CD4-positive, CD25-positive, alpha-beta regulatory T cell (primary cell): ENCODE measurements around the gene ADRB1. TPM values are rescaled to one million over a fixed set of nuclear protein-coding genes. Genes with fewer than 3 reads are reported as not detected.
A peak's percentile ranks its signal among the peaks of the same experiment; 100 is the strongest.

Experiments
- ATAC-seq, 2 donors: fragments of 150-1000 bp; cut with Tn5 transposase; one replicate each; pipeline ENCODE4 v1.10.0; 2021; ENCODE audit warnings: low read depth in 2 of 2, moderate number of reproducible peaks in 2 of 2, moderate library complexity in 1 of 2
- DNase-seq, 3 donors: peaks; one replicate each; pipeline versions ENCODE4 v3.0.0 to v3.0.0-alpha.2; 2012 to 2022; ENCODE audit warnings: mixed read lengths in 1 of 3
- H3K27ac ChIP-seq: one replicate; pipeline ENCODE4 v1.7.0; 2013; ENCODE audit warnings: mild to moderate bottlenecking, low read length; ENCODE audit not compliant: insufficient read depth, poor library complexity, severe bottlenecking
- H3K27me3 ChIP-seq: one replicate; pipeline ENCODE4 v1.7.0; 2013; ENCODE audit warnings: low read length; ENCODE audit not compliant: control insufficient read depth, insufficient read depth
- H3K36me3 ChIP-seq: one replicate; pipeline ENCODE4 v1.7.0; 2013; ENCODE audit warnings: mild to moderate bottlenecking, low read length, moderate library complexity; ENCODE audit not compliant: control insufficient read depth, insufficient read depth
- H3K4me1 ChIP-seq: 2 replicates; pipeline ENCODE4 v1.7.0; 2013; ENCODE audit warnings: mild to moderate bottlenecking, low read length; ENCODE audit not compliant: insufficient read depth, control insufficient read depth, poor library complexity, severe bottlenecking
- H3K4me3 ChIP-seq: one replicate; pipeline ENCODE4 v1.7.0; 2013; ENCODE audit warnings: low read depth, mild to moderate bottlenecking, low read length, moderate library complexity
- H3K9me3 ChIP-seq, 2 experiments: 1 replicate in 1 of 2; 2 replicates in 1 of 2; pipeline ENCODE4 v1.7.0; 2013; ENCODE audit warnings: low read length in 2 of 2, mild to moderate bottlenecking in 1 of 2, moderate library complexity in 1 of 2; ENCODE audit not compliant: control insufficient read depth in 2 of 2
- H3K27ac Mint-ChIP-seq, 3 donors: one replicate each; pipeline ENCODE4 v1.8.0; 2020 to 2022; ENCODE audit warnings: mild to moderate bottlenecking in 3 of 3, mixed read lengths in 3 of 3, moderate library complexity in 2 of 3
- H3K27me3 Mint-ChIP-seq: one replicate; pipeline ENCODE4 v1.8.0; 2022; ENCODE audit warnings: mild to moderate bottlenecking, mixed read lengths
- H3K36me3 Mint-ChIP-seq: one replicate; pipeline ENCODE4 v1.8.0; 2020; ENCODE audit warnings: mixed read lengths
- H3K4me1 Mint-ChIP-seq, 4 donors: one replicate each; pipeline ENCODE4 v1.8.0; 2020 to 2022; ENCODE audit warnings: mixed read lengths in 4 of 4, mild to moderate bottlenecking in 1 of 4
- H3K4me3 Mint-ChIP-seq, 4 donors: one replicate each; pipeline ENCODE4 v1.8.0; 2020 to 2022; ENCODE audit warnings: mild to moderate bottlenecking in 4 of 4, mixed read lengths in 4 of 4, moderate library complexity in 3 of 4
- H3K9me3 Mint-ChIP-seq, 7 donors: one replicate each; pipeline ENCODE4 v1.8.0; 2020 to 2022; ENCODE audit warnings: mixed read lengths in 7 of 7, mild to moderate bottlenecking in 3 of 7, moderate library complexity in 2 of 7
- polyA plus RNA-seq, 4 donors: library from polyadenylated mRNA; unstranded; fragments of 300-500 nt; fragmentation: Illumina TruSeq; gene quantifications; one replicate each; pipeline ENCODE4 v1.2.3, GENCODE V29; 2021
- total RNA-seq: library from RNA; stranded (reverse); gene quantifications from one replicate; pipeline ENCODE4 v1.2.3, GENCODE V29; 2022

The ADRB1 gene
- total and polyA plus RNA-seq, 5 donors from 2014 or later = 0.17 TPM; not detected in 4

DNA sequence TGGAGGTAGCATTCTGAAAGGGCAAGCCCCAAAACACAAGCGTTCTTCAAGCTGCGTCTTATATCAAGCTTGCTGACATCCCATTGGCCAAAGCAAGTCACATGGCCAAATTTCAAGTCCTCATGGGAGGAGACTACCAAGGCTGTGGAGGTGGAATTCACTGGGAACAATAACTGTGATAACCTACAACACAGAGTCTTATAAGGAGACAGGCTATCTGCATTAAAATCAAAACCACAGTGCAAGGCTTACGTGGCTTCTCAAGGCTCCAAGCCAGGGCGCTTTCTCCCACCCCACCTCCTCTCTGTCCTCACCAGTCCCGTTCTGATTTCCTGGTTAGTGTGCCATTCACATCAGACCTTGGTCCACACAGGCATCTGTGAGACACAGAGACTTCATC, 39.4 kb downstream of the ADRB1 start:
- no peaks in the 10 kb centered on the region for H3K27me3 ChIP-seq
- H3K27ac ChIP-seq = no peak overlapping the region
- no peaks in the 10 kb centered on the region for H3K4me1 Mint-ChIP-seq
- no peak overlapping the region for H3K4me3 ChIP-seq
- no peak overlapping the region for H3K27ac Mint-ChIP-seq
- H3K27me3 Mint-ChIP-seq = peaks cover 30% of the 10 kb centered on the region
- H3K4me3 Mint-ChIP-seq = no peak overlapping the region
- H3K4me1 ChIP-seq = no peaks in the 10 kb centered on the region
- DNase-seq (peak in 1 of 3 donors; percentile 21), ATAC-seq (no peak)
- H3K36me3 Mint-ChIP-seq = no peaks in the 10 kb centered on the region
- peaks cover 0 to 2% (median 0%) of the 10 kb centered on the region in 7 donors for H3K9me3 Mint-ChIP-seq
- no peaks in the 10 kb centered on the region for H3K9me3 ChIP-seq
- no peaks in the 10 kb centered on the region for H3K36me3 ChIP-seq

DNA sequence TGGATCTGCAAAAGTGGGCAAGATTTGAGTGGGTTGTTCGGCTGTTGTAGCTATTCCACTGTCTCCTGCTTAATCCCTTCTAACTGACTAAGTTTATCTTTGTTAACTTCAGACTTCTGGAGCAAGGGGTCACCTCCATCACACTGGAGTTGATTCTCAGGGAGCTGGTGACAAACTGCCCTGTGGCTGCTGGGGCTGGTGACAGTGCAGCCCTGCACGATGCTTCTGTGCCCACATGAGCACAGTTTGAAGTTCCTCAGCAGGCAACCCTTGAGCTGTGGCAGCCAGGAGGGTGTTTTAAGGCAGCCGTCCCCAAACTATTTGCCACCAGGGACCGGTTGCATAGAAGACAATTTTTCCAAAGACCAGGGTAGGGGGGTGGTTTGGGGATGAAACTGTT, 40.5 kb downstream of the ADRB1 start:
- H3K4me3 Mint-ChIP-seq = no peak overlapping the region
- no peak overlapping the region for H3K27ac ChIP-seq
- H3K9me3 Mint-ChIP-seq = peaks cover 0 to 2% (median 0%) of the 10 kb centered on the region in 7 donors
- DNase-seq (peak in 1 of 3 donors; percentile 39), ATAC-seq (peak in 1 of 2 donors; percentile 18)
- H3K36me3 ChIP-seq = no peaks in the 10 kb centered on the region
- no peaks in the 10 kb centered on the region for H3K36me3 Mint-ChIP-seq
- no peaks in the 10 kb centered on the region for H3K27me3 ChIP-seq
- H3K9me3 ChIP-seq = no peaks in the 10 kb centered on the region
- H3K4me1 Mint-ChIP-seq = no peaks in the 10 kb centered on the region
- peaks cover 33% of the 10 kb centered on the region for H3K27me3 Mint-ChIP-seq
- no peak overlapping the region for H3K27ac Mint-ChIP-seq
- H3K4me3 ChIP-seq = no peak overlapping the region
- no peaks in the 10 kb centered on the region for H3K4me1 ChIP-seq

DNA sequence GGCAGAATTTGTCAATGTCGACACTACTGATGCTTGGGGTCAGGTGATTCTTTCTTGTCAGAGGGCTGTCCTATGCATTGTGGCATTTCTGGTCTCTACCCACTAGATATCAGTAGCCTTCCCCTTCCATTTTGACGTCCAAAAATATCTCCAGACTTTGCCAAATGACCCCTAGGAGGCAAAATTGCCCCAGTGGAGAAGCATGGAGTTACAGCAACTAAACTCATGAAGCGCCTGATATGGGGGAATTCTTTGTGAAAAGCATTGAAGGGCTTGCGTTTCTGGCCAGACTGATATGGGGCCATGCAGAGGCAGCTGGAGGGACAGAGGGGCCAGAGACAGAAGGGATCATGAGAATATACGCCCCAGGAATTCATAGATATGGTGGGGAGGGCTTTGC, 43.6 kb downstream of the ADRB1 start:
- Mint-ChIP-seq H3K9me3 (peaks cover 0 to 2% (median 0%) of the 10 kb centered on the region in 7 donors), H3K27ac (no peak overlapping the region), H3K36me3 (no peaks in the 10 kb centered on the region), H3K27me3 (peaks cover 15% of the 10 kb centered on the region), H3K4me1 (no peaks in the 10 kb centered on the region), H3K4me3 (no peak overlapping the region)
- H3K27me3 ChIP-seq = no peaks in the 10 kb centered on the region
- no peaks in the 10 kb centered on the region for H3K4me1 ChIP-seq
- ATAC-seq (no peak), DNase-seq (no peak)
- no peaks in the 10 kb centered on the region for H3K9me3 ChIP-seq
- no peak overlapping the region for H3K27ac ChIP-seq
- H3K36me3 ChIP-seq = no peaks in the 10 kb centered on the region
- H3K4me3 ChIP-seq = no peak overlapping the region

DNA sequence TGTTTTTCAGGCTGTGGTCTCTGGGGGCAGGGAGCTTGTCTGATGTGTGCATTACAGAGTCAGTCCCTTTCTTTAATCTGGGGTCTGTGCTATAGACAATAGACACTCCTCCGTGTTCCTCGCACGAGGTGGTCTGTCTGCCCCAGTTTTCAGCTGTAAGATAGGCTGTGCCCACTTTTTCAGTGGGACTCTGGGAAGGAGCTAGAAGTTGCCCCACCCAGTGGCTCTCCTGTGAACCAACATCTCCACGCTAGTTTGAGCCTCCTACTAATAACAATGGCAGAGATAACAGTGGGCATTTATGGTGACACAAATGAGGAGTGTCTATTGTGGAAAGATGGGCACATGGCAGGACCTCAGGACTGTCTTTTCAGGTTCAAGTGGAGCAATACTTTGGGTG, 44.0 kb downstream of the ADRB1 start:
- Histone ChIP-seq H3K9me3 (no peaks in the 10 kb centered on the region), H3K27ac (no peak overlapping the region), H3K4me1 (no peaks in the 10 kb centered on the region), H3K27me3 (no peaks in the 10 kb centered on the region), H3K36me3 (no peaks in the 10 kb centered on the region), H3K4me3 (no peak overlapping the region)
- no peak for DNase-seq
- ATAC-seq = no peak
- Mint-ChIP-seq H3K36me3 (no peaks in the 10 kb centered on the region), H3K27ac (no peak overlapping the region), H3K4me3 (no peak overlapping the region), H3K27me3 (peaks cover 15% of the 10 kb centered on the region), H3K4me1 (no peaks in the 10 kb centered on the region), H3K9me3 (peaks cover 0 to 2% (median 0%) of the 10 kb centered on the region in 7 donors)

DNA sequence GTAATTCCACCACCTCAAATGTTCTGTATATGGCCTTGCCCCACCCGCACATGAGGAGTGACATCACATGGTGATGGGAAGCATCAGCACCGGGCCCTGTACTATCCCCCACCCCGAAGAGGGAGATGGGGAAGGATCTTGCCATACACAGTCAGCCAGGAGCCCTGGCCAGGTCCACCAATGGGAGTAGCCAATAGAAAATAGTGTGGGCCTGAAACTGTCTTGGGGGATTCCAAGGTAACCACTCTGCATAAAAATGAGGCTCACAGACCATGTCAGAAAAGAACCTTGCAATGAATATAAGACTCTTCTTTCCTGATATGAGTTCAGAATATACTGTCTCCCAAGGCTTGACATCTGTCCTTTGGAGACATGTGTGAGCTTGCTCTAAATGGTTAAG, 51.1 kb downstream of the ADRB1 start:
- Mint-ChIP-seq H3K36me3 (no peaks in the 10 kb centered on the region), H3K27ac (no peak overlapping the region), H3K27me3 (peaks cover 14% of the 10 kb centered on the region), H3K4me1 (peaks cover 0 to 30% (median 15%) of the 10 kb centered on the region in 4 donors), H3K4me3 (no peak overlapping the region), H3K9me3 (peaks cover 0 to 2% (median 0%) of the 10 kb centered on the region in 7 donors)
- no peak overlapping the region for H3K4me3 ChIP-seq
- ATAC-seq (no peak), DNase-seq (no peak)
- peaks cover 5% of the 10 kb centered on the region for H3K27me3 ChIP-seq
- H3K9me3 ChIP-seq = no peaks in the 10 kb centered on the region
- no peaks in the 10 kb centered on the region for H3K36me3 ChIP-seq
- no peak overlapping the region for H3K27ac ChIP-seq
- H3K4me1 ChIP-seq = peaks cover 10% of the 10 kb centered on the region

DNA sequence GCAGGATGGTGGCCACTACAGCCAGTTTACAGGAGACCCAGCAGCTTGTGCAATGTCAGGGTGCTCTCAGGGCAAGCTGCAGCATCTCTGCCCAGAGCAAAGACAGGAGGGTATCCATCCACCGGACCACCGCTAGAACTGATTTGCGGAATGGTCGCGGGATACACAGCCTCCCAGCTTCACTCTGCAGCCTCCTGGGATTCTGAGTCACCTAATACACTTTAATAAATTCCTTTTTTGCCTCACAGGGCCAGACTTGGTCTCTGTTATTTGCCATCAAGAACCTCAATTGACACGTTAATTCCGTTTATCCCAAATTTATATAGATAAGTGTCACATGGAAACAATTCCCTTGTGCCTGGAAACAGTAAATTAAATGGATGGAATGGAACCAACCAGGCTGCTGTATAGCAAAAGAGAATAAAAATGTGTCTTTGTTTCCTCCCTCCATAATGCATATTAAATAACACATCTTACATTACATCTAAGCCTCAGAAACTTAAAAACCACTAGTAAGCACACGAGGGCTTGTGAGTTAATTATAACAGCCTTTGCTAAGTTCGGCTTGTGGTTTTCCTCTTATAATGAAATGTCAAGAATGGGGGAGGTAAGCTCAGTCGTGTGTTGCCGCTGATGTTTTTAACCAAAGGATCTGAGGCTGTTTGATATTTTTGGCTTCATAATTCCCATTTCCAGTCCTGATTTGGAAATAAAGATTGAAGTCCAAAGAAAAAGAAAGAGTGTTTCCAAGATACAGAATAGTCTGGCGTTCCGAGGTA, 52.1 kb downstream of the ADRB1 start:
- peaks cover 23% of the 10 kb centered on the region for H3K27me3 Mint-ChIP-seq
- Histone ChIP-seq H3K4me1 (peaks cover 12% of the 10 kb centered on the region), H3K4me3 (peak overlapping the region; percentile 32), H3K36me3 (no peaks in the 10 kb centered on the region), H3K27ac (no peak overlapping the region), H3K27me3 (peaks cover 8% of the 10 kb centered on the region), H3K9me3 (no peaks in the 10 kb centered on the region)
- peak overlapping the region in 1 of 4 donors; percentile 15 for H3K4me3 Mint-ChIP-seq
- H3K36me3 Mint-ChIP-seq = no peaks in the 10 kb centered on the region
- H3K9me3 Mint-ChIP-seq = peaks cover 0 to 2% (median 0%) of the 10 kb centered on the region in 7 donors
- no peak overlapping the region for H3K27ac Mint-ChIP-seq
- ATAC-seq = peak; percentile 38 to 57
- H3K4me1 Mint-ChIP-seq = peaks cover 8 to 39% (median 23%) of the 10 kb centered on the region in 4 donors
- DNase-seq = peak in 1 of 3 donors; percentile 39

Other genes starting within 250 kb of the ADRB1 start
- gene DCLRE1A, start 189.8 kb upstream of the ADRB1 start, total RNA-seq = 4.4 TPM
- 1 to 10 TPM; 4.7 to 9.1 (median 6.6) TPM for gene DCLRE1A, start 189.8 kb upstream of the ADRB1 start, polyA plus RNA-seq
- 13.0 TPM for gene NHLRC2, start 189.2 kb upstream of the ADRB1 start, total RNA-seq
- gene NHLRC2, start 189.2 kb upstream of the ADRB1 start, polyA plus RNA-seq = 1 to 10 TPM; 3.9 to 8.0 (median 6.8) TPM
- 60.1 TPM for gene CCDC186, start 130.3 kb downstream of the ADRB1 start, total RNA-seq
- 10 to 100 TPM; 17.3 to 27.1 (median 22.6) TPM for gene CCDC186, start 130.3 kb downstream of the ADRB1 start, polyA plus RNA-seq
- gene TDRD1, start 135.5 kb downstream of the ADRB1 start, total RNA-seq = not detected
- under 1 TPM in 3 of 4 donors, not detected in 1; 0.14 to 0.32 (median 0.25) TPM for gene TDRD1, start 135.5 kb downstream of the ADRB1 start, polyA plus RNA-seq
- gene VWA2, start 195.4 kb downstream of the ADRB1 start, total RNA-seq = 0.12 TPM
- gene VWA2, start 195.4 kb downstream of the ADRB1 start, polyA plus RNA-seq = not detected